NCI-H526 (cell line): ENCODE results near the gene CCSAP.
"Not testable (repeated sequence)": the region's sequence is repeated elsewhere in the genome, so short reads cannot be mapped to it uniquely, and the experiment has no call there.

Experiments
- DNase-seq, 2 experiments: peaks; one replicate each; lab custom pipeline; 2025; lab: John Stamatoyannopoulos, UW

CCSAP gene

GRCh38 chr1:229325853-229326487 lies 16.9 kb downstream of the CCSAP start:
- DNase-seq: peak in 1 of 2 experiments; percentile 3

- DNase-seq: peak; percentile 12 to 36
These were observed 17.4 kb downstream of the CCSAP start for GRCh38 chr1:229325401-229325800.

DNA sequence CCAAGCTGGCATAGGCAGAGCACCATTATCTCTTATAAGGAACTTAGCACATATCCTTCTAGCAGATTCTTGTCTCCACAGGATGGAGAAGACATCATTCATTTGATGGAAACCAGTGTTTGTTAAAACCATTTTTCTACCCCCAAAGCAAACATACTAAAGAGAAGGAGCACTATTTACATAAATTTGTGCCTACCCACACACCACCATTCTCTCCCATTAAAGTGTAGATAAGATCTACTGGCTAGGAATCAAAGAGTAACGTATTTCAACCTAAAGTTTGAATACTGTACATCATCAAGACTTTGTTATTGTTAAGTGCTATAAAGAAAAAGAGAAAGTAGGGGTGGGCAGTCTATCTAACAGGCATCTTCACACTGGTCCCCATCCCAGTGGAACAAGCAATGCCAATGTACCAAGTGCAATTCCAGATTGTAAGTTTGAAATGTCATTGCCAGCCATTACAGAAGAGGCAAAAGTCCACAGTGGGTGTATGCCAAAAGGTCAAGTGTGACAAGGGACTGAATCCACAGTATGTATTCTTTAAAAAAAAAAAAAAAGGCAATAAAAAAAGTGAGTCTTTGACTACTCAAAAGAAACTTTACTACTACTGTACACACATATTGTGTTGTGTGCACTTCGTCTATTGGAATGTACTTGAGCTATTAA lies 18.8 kb downstream of the CCSAP start:
- no peak for DNase-seq

DNA sequence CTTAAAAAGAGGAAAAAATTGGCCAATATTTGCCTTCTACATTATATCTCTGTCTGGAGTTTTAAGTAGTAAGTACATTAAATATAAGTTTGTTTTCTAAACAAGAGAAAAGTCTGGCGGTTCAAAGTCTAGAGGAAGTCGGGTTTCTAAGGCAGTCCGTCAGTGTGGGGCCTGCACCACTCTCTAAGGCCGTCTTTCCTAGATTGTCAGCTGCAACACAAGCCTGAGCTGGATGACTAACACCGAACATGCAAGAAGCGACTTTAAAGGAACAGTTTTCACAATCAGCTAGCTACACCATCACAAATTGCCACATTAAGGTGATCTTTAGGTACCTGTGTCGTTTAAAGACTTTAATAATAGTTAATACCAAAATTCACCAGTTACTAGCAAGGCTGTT lies 19.6 kb downstream of the CCSAP start:
- no peak for DNase-seq

- no peak for DNase-seq
These were observed 23.4 kb downstream of the CCSAP start for GRCh38 chr1:229319487-229319886.

DNA sequence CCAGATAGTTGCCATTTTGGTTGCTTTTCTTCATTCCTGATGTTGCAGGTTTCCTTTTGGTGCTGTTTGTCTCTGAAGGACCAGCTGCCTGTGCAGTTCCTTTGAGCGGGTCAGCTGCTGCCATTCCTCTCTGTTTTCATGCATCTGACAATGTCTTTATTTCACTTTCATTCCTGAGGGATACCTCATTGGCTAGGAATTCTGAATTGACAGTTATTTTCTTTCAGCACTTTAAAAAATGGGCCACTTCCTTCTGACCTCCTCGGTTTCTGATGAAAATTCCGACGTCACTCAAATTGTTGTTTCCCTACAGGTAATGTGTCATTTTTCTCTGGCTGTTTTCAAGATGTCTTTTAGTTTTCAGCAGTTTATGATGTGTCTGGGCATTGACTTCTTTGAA lies 24.8 kb downstream of the CCSAP start:
- DNase-seq: no peak

DNA sequence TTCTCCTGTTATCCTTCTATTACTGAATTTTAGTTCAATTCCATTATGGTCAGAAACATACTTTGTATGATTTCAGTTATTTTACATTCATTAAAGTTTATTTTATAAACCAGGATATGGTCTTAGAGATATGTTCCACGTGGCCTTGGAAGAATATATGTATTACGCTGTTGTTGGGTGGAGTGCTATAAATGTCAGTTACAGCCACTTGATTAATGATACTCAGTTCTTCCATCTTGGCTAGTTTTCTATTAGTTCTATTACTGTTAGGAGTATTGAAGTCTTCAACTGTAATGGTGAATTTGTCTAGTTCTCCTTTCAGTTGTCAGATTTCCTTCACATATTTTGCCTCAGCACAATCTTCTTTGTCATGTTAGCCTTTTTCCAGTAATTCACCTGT lies 26.7 kb downstream of the CCSAP start:
- no peak for DNase-seq

DNA sequence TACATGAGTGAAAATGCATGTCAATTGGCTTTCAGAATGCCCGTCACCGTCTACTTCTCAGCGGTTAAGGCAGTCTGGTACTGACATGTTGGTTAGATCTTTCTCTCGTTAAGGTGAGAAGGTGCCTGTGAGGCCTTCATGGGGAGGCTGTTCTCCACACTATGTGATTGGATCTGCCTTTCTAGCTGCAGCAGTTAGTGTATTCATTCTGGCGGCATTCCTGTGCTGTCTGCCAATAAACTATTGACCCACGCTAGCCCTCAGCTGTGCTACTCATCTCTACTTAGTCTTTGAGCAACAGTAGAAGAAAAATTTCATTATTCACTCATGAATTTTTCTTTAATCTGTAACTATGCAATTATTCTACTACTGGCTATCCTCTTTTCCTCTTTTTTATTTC lies 32.0 kb downstream of the CCSAP start:
- no peak for DNase-seq

- DNase-seq: no peak
These were observed 33.2 kb downstream of the CCSAP start for GRCh38 chr1:229309684-229310083.

DNA sequence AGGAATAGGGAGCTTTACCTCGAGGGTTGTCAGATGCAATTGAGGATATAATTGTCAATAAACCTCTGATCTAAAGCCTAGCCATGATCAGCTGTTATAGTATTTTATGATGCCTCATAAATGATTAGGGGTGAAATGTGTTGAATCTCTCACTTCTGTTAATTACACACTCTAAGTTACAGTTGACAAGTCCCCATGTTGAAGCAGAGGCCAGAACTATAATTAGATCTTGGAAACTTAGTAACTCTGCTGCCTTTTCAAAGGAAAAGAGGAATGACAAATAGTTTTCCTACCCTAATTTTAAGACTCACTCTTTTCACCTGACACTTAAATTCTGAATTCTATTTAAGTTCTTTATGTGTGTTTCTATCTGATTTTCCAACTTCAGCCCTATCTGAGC lies 33.8 kb downstream of the CCSAP start:
- no peak for DNase-seq

DNA sequence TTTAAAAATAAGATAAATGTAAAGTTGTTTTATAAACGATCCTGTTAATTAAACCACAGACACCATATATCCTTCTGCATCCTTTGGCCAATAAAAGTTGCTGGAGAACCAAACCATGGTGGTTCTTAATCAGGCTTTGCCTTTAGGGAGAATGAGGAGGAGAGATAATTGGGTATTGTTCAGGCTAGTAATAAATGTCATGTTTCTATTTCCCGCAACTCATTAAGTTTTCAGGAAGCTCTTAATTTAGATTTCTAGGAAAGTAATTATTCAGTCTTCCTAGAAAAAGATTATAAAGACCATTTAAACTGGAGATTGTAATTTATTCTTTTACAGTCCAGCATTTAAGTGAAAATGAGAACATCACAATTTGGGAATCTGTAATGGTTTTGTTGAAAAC lies 37.5 kb downstream of the CCSAP start:
- DNase-seq: no peak

DNA sequence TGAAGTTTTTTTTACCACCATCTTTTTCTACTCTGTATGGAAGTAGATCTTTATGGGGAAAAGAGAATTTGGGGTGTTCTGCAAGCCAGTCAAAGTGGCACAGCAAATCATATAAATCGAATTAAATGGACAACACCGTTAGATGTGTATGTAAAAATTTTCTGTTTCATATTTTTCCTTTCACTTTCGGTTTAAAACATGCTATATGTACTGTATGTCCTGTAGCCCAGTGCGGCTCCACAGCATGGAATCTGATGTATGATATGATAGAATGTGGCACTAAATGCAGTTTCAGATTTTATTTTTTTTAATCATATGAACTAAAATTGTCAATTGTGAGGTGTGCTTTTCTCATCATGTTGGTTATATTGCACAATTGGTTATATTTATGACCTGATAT lies 39.0 kb downstream of the CCSAP start:
- DNase-seq: no peak

DNA sequence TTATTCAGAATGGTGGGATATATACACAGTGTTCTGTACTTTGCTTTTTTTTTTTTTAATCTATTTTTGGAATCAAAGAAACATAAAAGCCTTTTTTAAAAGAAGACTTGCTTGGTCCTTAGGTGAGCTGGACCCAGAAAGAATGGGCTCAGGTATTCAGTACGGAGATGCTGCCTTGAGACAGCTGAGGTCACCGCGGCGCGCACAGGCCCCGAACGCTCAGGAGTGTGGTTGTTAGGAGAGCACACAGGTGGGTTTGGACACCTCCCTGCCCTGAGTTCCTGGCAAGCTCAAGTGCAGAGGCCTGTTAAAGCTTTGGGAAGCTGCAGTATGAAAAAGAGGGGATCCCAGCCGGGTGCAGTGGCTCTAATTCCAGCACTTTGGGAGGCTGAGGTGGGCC lies 40.1 kb downstream of the CCSAP start:
- DNase-seq: no peak

- no peak for DNase-seq
These were observed 42.6 kb downstream of the CCSAP start for GRCh38 chr1:229300099-229300757.

GRCh38 chr1:229298887-229299503 lies 43.9 kb downstream of the CCSAP start:
- peak in 1 of 2 experiments; percentile 3 for DNase-seq

DNA sequence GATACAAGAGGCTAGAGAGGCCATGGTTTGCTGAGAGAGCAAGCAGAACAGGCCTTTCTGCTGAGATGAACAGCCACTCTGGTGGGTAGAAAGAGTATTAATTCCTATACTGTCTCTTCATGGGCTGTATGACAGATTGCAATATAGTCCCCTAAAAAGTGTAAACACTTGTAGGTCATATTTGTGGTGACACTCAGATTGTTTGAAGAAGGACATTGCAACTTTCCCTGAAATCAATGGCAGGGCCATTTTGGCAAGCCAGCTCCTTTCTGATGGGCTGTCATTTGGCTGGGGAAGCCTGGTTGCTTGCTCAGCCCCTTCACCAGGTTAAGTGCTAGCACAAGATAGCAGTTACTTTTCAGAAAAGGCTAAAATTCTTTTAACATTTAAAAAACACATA lies 44.4 kb downstream of the CCSAP start:
- no peak for DNase-seq

DNA sequence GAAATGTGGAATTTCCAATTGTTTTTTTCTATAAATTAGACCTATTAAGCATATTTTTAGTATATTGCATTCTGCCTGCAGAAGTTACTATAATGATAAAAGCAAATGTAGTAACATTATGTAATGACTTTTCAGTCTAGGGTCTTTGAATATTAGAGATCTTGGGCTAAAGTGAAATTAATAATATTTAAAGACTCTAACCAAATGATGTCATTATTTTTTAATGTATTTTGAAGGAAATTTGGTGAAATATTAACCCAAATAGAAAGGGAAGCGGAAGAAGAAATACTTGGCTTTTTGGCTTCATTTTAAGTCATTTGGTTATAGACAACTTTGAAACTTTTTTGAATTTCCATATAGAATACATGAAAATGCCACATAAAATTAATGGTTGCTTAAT lies 45.1 kb downstream of the CCSAP start:
- DNase-seq: no peak

DNA sequence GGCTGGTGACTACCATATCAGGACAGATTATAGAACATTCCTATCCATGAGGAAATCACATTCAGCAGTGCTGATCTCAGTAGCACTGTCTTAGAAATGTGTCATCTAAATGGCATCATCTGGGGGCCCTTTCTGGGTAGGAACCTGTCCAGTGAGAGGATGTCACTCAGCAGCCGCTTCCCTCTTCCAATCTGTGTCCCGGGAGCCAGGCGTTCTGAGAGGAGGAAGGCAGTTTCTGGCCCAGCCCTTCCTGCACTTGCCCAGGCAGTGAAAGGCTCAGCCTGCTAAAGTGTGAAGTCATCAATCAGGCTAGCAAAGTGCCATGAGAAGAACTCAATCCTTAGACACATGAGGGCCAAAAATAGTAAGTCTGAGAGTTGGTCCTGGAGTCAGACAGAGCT lies 46.3 kb downstream of the CCSAP start:
- no peak for DNase-seq

GRCh38 chr1:229295745-229296144 lies 47.1 kb downstream of the CCSAP start:
- no peak for DNase-seq

DNA sequence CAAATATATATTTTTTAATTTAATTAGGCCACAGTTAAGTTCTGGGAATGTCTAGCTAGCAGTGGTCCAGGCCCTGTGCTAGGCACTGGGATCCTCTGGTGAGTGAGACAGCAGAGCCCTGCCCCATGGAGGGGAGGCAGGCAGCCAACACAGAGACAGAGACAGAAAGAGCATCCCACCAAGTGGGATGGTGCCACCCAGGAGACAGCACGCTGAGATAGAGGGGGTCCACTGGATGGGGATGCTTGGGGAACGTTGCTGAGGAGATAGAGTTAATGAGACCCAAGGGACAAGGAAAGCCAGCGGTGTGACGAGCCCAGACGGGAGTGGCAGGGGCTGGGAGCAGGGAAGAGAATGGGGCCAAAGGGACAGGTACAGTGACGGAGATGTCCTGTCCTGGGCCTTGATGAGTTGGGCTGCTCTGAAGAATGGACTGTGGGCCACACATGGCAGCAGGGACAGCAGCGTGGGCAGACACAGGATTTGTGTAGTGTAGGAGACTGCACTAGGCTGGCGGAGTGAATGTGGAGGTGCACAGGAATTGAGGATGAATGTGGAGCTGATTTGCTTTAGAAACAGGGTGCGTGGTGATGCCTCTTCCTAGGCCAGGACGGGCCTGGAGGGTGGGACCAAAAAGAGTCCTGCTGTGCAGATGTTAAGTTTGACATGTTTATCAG lies 49.2 kb downstream of the CCSAP start:
- no peak for DNase-seq

DNA sequence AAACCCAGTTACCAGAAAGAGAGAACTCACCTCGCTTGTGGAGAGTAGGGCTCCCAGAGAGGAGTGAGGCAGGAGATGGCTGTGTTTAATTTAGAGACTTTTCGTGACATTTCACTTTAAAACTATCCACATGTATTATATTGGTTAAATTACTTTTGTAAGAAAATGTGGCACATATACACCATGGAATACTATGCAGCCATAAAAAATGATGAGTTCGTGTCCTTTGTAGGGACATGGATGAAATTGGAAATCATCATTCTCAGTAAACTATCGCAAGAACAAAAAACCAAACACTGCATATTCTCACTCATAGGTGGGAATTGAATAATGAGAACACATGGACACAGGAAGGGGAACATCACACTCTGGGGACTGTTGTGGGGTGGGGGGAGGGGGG lies 51.2 kb downstream of the CCSAP start:
- DNase-seq: not testable (repeated sequence)

GRCh38 chr1:229288516-229288915 lies 54.3 kb downstream of the CCSAP start:
- DNase-seq: no peak
